HepG2 (cell line): Measurements from ENCODE around the gene ZNF605. TPM values are rescaled to one million over a fixed set of nuclear protein-coding genes. Genes with fewer than 3 reads are reported as not detected.

ENCODE experiments used
- ATAC-seq: fragments of 200-7000 bp; cut with Tn5 transposase; 3 replicates; pipeline ENCODE4 v1.9.1; 2020; ENCODE audit warnings: mild to moderate bottlenecking, moderate library complexity
- BruUV-seq: library from RNA; stranded (reverse); fragments of 400-500 nt; replicated peaks from 2 replicates; lab custom pipeline; 2021; lab: Mats Ljungman, UMichigan
- CTCF ChIA-PET: fragments of 300-600 bp; formaldehyde crosslinking; extraction: SDS; loops from one replicate; lab custom pipeline; 2021; ENCODE audit warnings: low total read pairs, inconsistent platforms, low intra/inter-chr PET ratio; lab: Yijun Ruan, JAX
- POLR2A ChIA-PET: fragments of 350-600 bp; sonication (Branson Sonifier 250); formaldehyde crosslinking; loops from one replicate; lab custom pipeline; 2020; ENCODE audit warnings: antibody characterized with exemption, inconsistent platforms; lab: Yijun Ruan, JAX
- DNase-seq: peaks from one replicate; pipeline ENCODE4 v3.0.0-alpha.2; 2015; ENCODE audit warnings: low spot score
- FAIRE-seq: peaks from 3 replicates; lab custom pipeline; 2011; peaks lifted over from hg19 to GRCh38; lab: Jason Lieb, UNC
- H2AFZ ChIP-seq: one replicate; pipeline ENCODE4 v1.6.1; 2011; ENCODE audit warnings: low read length, inconsistent platforms
- H3K27ac ChIP-seq: fragments of 300-600 bp; 3 replicates; pipeline ENCODE4 v1.8.0; 2011; ENCODE audit warnings: mixed run types, mild to moderate bottlenecking, mixed read lengths, low read length, inconsistent platforms; ENCODE audit not compliant: insufficient read depth; ENCODE audit errors: extremely low read length
- H3K27me3 ChIP-seq, 2 experiments: fragments of 200-600 bp in 1 of 2; 2 replicates in 1 of 2; 3 replicates in 1 of 2; pipeline versions ENCODE4 v1.6.0 to v1.8.0; 2011; ENCODE audit warnings: low read length in 2 of 2, mild to moderate bottlenecking in 2 of 2, moderate library complexity in 2 of 2, inconsistent platforms in 1 of 2; ENCODE audit not compliant: insufficient read depth in 2 of 2, control insufficient read depth in 1 of 2
- H3K36me3 ChIP-seq, 2 experiments: fragments of 200-600 bp in 1 of 2; replicated peaks in 1 of 2; 2 replicates in 1 of 2; 3 replicates in 1 of 2; pipeline versions ENCODE4 v1.5.1 to v1.8.0; 2011; ENCODE audit warnings: low read length in 2 of 2, inconsistent platforms in 1 of 2; ENCODE audit not compliant: insufficient read depth in 2 of 2, control insufficient read depth in 1 of 2
- H3K4me1 ChIP-seq: 2 replicates; pipeline ENCODE4 v1.5.1; 2012; ENCODE audit warnings: low read length, inconsistent platforms; ENCODE audit not compliant: insufficient read depth
- H3K4me2 ChIP-seq: 2 replicates; pipeline ENCODE4 v1.6.0; 2011; ENCODE audit warnings: low read depth, low read length, inconsistent platforms
- H3K4me3 ChIP-seq, 3 experiments: fragments of 200-600 bp in 1 of 3; sonication (generic), shearing (Covaris generic) in 1 of 3; replicated peaks in 1 of 3; 2 replicates each; pipeline ENCODE4 v1.5.1; 2011 to 2016; ENCODE audit warnings: low read length in 3 of 3, inconsistent platforms in 2 of 3, low read depth in 2 of 3, mild to moderate bottlenecking in 2 of 3, control low read depth in 1 of 3, mixed read lengths in 1 of 3; ENCODE audit not compliant: insufficient read depth in 1 of 3
- H3K79me2 ChIP-seq: one replicate; pipeline ENCODE4 v1.6.1; 2011; ENCODE audit warnings: low read length, inconsistent platforms; ENCODE audit not compliant: insufficient read depth
- H3K9ac ChIP-seq: 2 replicates; pipeline ENCODE4 v1.6.0; 2011; ENCODE audit warnings: mild to moderate bottlenecking, low read depth, low read length, inconsistent platforms; ENCODE audit not compliant: insufficient read depth
- H3K9me3 ChIP-seq: 2 replicates; pipeline ENCODE4 v1.5.1; 2012; ENCODE audit warnings: mild to moderate bottlenecking, low read length
- H4K20me1 ChIP-seq: 2 replicates; pipeline ENCODE4 v1.6.0; 2011; ENCODE audit warnings: inconsistent platforms, mild to moderate bottlenecking, low read length, moderate library complexity; ENCODE audit not compliant: insufficient read depth
- ATAD3A ChIP-seq: sonication (generic); formaldehyde crosslinking; IDR thresholded peaks from 2 replicates; pipeline ENCODE4 v1.4.0; 2020; ENCODE audit warnings: missing genetic modification reagents
- ATF7 ChIP-seq, 2 experiments: fragments of 450-650 bp in 1 of 2; sonication (generic) in 1 of 2; formaldehyde crosslinking in 1 of 2; IDR thresholded peaks; 2 replicates each; pipeline versions ENCODE4 v1.4.0 to v1.6.1; 2016 to 2020; ENCODE audit warnings: antibody characterized with exemption in 1 of 2, mild to moderate bottlenecking in 1 of 2, missing genetic modification reagents in 1 of 2
- CHD2 ChIP-seq: IDR thresholded peaks from 2 replicates; pipeline ENCODE4 v1.6.1; 2011; ENCODE audit warnings: low read depth, low read length, improper control_type of control experiment
- CREB3 ChIP-seq: sonication (generic); formaldehyde crosslinking; IDR thresholded peaks from 2 replicates; pipeline ENCODE4 v1.5.0; 2020; ENCODE audit warnings: missing genetic modification reagents
- FOXA1 ChIP-seq, 2 experiments: fragments of 450-650 bp in 1 of 2; sonication (generic) in 1 of 2; formaldehyde crosslinking in 1 of 2; IDR thresholded peaks; 2 replicates each; pipeline versions ENCODE4 v1.4.0 to v1.6.1; 2016 to 2020; ENCODE audit warnings: missing genetic modification reagents in 1 of 2
- HHEX ChIP-seq: IDR thresholded peaks from 2 replicates; pipeline ENCODE4 v1.6.1; 2016; ENCODE audit warnings: control low read depth
- IKZF1 ChIP-seq: fragments of 450-650 bp; IDR thresholded peaks from 2 replicates; pipeline ENCODE4 v1.7.1; 2016
- IRF2 ChIP-seq: IDR thresholded peaks from 2 replicates; pipeline ENCODE4 v1.6.1; 2018; ENCODE audit warnings: missing genetic modification reagents, missing compliant biosample characterization
- LCORL ChIP-seq, 2 experiments: fragments of 450-650 bp in 1 of 2; sonication (generic) in 1 of 2; formaldehyde crosslinking in 1 of 2; IDR thresholded peaks; 2 replicates each; pipeline versions ENCODE4 v1.5.0 to v1.6.1; 2017 to 2020; ENCODE audit warnings: antibody characterized with exemption in 1 of 2, missing genetic modification reagents in 1 of 2
- PPARG ChIP-seq: conservative IDR thresholded peaks from 2 replicates; pipeline ENCODE4 v1.6.1; 2016; ENCODE audit warnings: missing biosample characterization, missing genetic modification reagents
- SALL2 ChIP-seq: sonication (generic); formaldehyde crosslinking; IDR thresholded peaks from 2 replicates; pipeline ENCODE4 v1.8.1; 2023; ENCODE audit warnings: mild to moderate bottlenecking, missing genetic modification reagents, inconsistent platforms
- SOX6 ChIP-seq, 2 experiments: fragments of 450-650 bp in 1 of 2; sonication (generic) in 1 of 2; formaldehyde crosslinking in 1 of 2; IDR thresholded peaks; 2 replicates each; pipeline versions ENCODE4 v1.4.0 to v1.6.1; 2017 to 2020; ENCODE audit warnings: antibody characterized with exemption in 1 of 2, mild to moderate bottlenecking in 1 of 2, missing genetic modification reagents in 1 of 2
- SP140L ChIP-seq: sonication (generic); formaldehyde crosslinking; IDR thresholded peaks from 2 replicates; pipeline ENCODE4 v1.4.0; 2020; ENCODE audit warnings: missing genetic modification reagents, borderline replicate concordance
- ZIK1 ChIP-seq: sonication (generic); formaldehyde crosslinking; IDR thresholded peaks from 2 replicates; pipeline ENCODE4 v1.5.0; 2020; ENCODE audit warnings: mild to moderate bottlenecking, low read depth, missing genetic modification reagents, borderline replicate concordance
- ZNF280B ChIP-seq: sonication (generic); formaldehyde crosslinking; IDR thresholded peaks from 2 replicates; pipeline ENCODE4 v1.5.0; 2020; ENCODE audit warnings: missing genetic modification reagents, mild to moderate bottlenecking, borderline replicate concordance
- ZNF333 ChIP-seq: sonication (generic); formaldehyde crosslinking; IDR thresholded peaks from 2 replicates; pipeline ENCODE4 v1.4.0; 2020; ENCODE audit warnings: mild to moderate bottlenecking, missing genetic modification reagents, borderline replicate concordance
- ZNF383 ChIP-seq: sonication (generic); formaldehyde crosslinking; IDR thresholded peaks from 2 replicates; pipeline ENCODE4 v1.4.0; 2020; ENCODE audit warnings: missing genetic modification reagents, mild to moderate bottlenecking, borderline replicate concordance
- ZNF878 ChIP-seq: sonication (generic); formaldehyde crosslinking; IDR thresholded peaks from 2 replicates; pipeline ENCODE4 v1.8.1; 2023; ENCODE audit warnings: mild to moderate bottlenecking, missing genetic modification reagents, moderate library complexity
- WGBS: methylation state at CpG from one replicate; pipeline ENCODE4 v1.1.6; 2017; ENCODE audit warnings: low lambda C conversion rate; 5-methylcytosine and 5-hydroxymethylcytosine counted together
- in situ Hi-C: cut with HindIII; loops from 2 replicates; pipeline ENCODE4 v1.10.0; 2017; ENCODE audit warnings: low pct_unique_long_range_greater_than_20kb; ENCODE audit not compliant: extremely low pct_ligation_motif_present
- intact Hi-C: fragments of 100-400 bp; cut with micrococcal nuclease; formaldehyde crosslinking; loops from one replicate; pipeline ENCODE4 v1.10.0; 2022; ENCODE audit not compliant: unreplicated experiment
- polyA plus RNA-seq, 8 experiments: library from polyadenylated mRNA; depleted of rRNA in 3 of 8; stranded (reverse) in 7 of 8; unstranded in 1 of 8; fragments of >200 nt; fragmentation: Illumina TruSeq in 4 of 8; extraction: Trizol in 4 of 8; gene quantifications; 2 replicates each; pipeline versions ENCODE4 v1.2.1 to v1.2.3, GENCODE V29; 2011 to 2016; ENCODE audit warnings: low read depth in 4 of 8, missing spikeins in 1 of 8, mixed read lengths in 1 of 8; ENCODE audit not compliant: insufficient read depth in 1 of 8
- total RNA-seq, 5 experiments: library from RNA; depleted of rRNA; stranded (reverse); fragments of >200 nt; fragmentation: Illumina TruSeq; extraction: Trizol; gene quantifications; 2 replicates each; pipeline ENCODE4 v1.2.3, GENCODE V29; 2016; ENCODE audit warnings: low read depth in 1 of 5
- TF ChIP-seq, protein P1 (sequence below): sonication (generic); formaldehyde crosslinking; IDR thresholded peaks from 2 replicates; pipeline ENCODE4 v1.5.0; 2020; ENCODE audit warnings: mild to moderate bottlenecking, missing genetic modification reagents

ZNF605 gene
- total and polyA plus RNA-seq, 2 of the 13 experiments (the other 11 are each of a cell fraction or from before 2014, with no cell fraction given), result 6.7 to 6.8 TPM

GRCh38 chr12:132949936-132950837 is 5.9 kb downstream of the ZNF605 start:
- no peak overlapping the region for H3K27ac ChIP-seq
- ATAC-seq (no peak), DNase-seq (no peak), FAIRE-seq (no peak)
- no peak overlapping the region for H3K4me3 ChIP-seq
- peaks cover 22% of the 10 kb centered on the region for H3K4me1 ChIP-seq
- no peaks in the 10 kb centered on the region for H4K20me1 ChIP-seq
- no peak overlapping the region for H2AFZ ChIP-seq
- peaks cover 88% of the 10 kb centered on the region for H3K9me3 ChIP-seq
- ChIA-PET POLR2A (no interaction called here), CTCF (no interaction called here)
- no peak overlapping the region for H3K9ac ChIP-seq
- no TSS peak for BruUV-seq
- no peak overlapping the region for H3K4me2 ChIP-seq
- H3K27me3 ChIP-seq, result no peaks in the 10 kb centered on the region
- 97% methylated on average over 30 of the region's 30 CpGs for WGBS
- peaks cover 14% of the 10 kb centered on the region for H3K79me2 ChIP-seq
- peaks cover 4 to 19% of the 10 kb centered on the region in 2 experiments; a peak in 4 of 5 replicates for H3K36me3 ChIP-seq
- intact Hi-C loops (no loop called here), in situ Hi-C loops (no loop called here)
- TF ChIP-seq ZNF878, result no peak
- TF ChIP-seq IRF2 (CRISPR knock-in tag), result no peak
- no peak for TF ChIP-seq CHD2
- 0 out of 2 replicates have a peak, but pooled peaks have one; percentile 54 for TF ChIP-seq IKZF1
- TF ChIP-seq SOX6 (IDR thresholded peaks at IDR 0.05), result 0 out of 2 replicates have a peak, but pooled peaks have one; percentile 36
- TF ChIP-seq SOX6 (CRISPR knock-in tag; IDR thresholded peaks at IDR 0.05), result no peak
- no peak for TF ChIP-seq ZNF333 (CRISPR knock-in tag)
- no peak for TF ChIP-seq SALL2 (CRISPR knock-in tag)
- TF ChIP-seq ZIK1 (CRISPR knock-in tag), result no peak
- no peak for TF ChIP-seq ZNF280B (CRISPR knock-in tag)
- no peak for TF ChIP-seq CREB3 (CRISPR knock-in tag)
- TF ChIP-seq SP140L (CRISPR knock-in tag), result no peak
- TF ChIP-seq ATAD3A (CRISPR knock-in tag), result no peak
- TF ChIP-seq, protein P1, sequence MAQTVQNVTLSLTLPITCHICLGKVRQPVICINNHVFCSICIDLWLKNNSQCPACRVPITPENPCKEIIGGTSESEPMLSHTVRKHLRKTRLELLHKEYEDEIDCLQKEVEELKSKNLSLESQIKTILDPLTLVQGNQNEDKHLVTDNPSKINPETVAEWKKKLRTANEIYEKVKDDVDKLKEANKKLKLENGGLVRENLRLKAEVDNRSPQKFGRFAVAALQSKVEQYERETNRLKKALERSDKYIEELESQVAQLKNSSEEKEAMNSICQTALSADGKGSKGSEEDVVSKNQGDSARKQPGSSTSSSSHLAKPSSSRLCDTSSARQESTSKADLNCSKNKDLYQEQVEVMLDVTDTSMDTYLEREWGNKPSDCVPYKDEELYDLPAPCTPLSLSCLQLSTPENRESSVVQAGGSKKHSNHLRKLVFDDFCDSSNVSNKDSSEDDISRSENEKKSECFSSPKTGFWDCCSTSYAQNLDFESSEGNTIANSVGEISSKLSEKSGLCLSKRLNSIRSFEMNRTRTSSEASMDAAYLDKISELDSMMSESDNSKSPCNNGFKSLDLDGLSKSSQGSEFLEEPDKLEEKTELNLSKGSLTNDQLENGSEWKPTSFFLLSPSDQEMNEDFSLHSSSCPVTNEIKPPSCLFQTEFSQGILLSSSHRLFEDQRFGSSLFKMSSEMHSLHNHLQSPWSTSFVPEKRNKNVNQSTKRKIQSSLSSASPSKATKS, result no peak
- TF ChIP-seq ATF7 (IDR thresholded peaks at IDR 0.05), result no peak
- no peak for TF ChIP-seq ATF7 (CRISPR knock-in tag; IDR thresholded peaks at IDR 0.05)
- 0 out of 2 replicates have a peak, but pooled peaks have one; percentile 12 for TF ChIP-seq LCORL (IDR thresholded peaks at IDR 0.05)
- no peak for TF ChIP-seq LCORL (CRISPR knock-in tag; IDR thresholded peaks at IDR 0.05)
- TF ChIP-seq FOXA1 (IDR thresholded peaks at IDR 0.05), result no peak
- no peak for TF ChIP-seq FOXA1 (CRISPR knock-in tag; IDR thresholded peaks at IDR 0.05)
- no peak for TF ChIP-seq ZNF383 (CRISPR knock-in tag)
- no peak for TF ChIP-seq HHEX (CRISPR knock-in tag)
- no peak for TF ChIP-seq PPARG (CRISPR knock-in tag)
